ENCODE results near the gene CTNNA1.
A peak's percentile ranks its signal among the peaks of the same experiment; 100 is the strongest.
"Not testable (repeated sequence)": the region's sequence is repeated elsewhere in the genome, so short reads cannot be mapped to it uniquely, and the experiment has no call there.

Gene CTNNA1

GRCh38 chr5:138757061-138757776, 4.0 kb downstream of the CTNNA1 start:
- DNase-seq (ENCODE audit: low spot score): no peak

GRCh38 chr5:138760448-138761110, 7.4 kb downstream of the CTNNA1 start:
- DNase-seq (ENCODE audit: low spot score): no peak

- DNase-seq (ENCODE audit: low spot score): not testable (repeated sequence)
These were observed 7.9 kb downstream of the CTNNA1 start for GRCh38 chr5:138761115-138761514.

- DNase-seq (ENCODE audit: low spot score): not testable (repeated sequence)
These were observed 8.4 kb downstream of the CTNNA1 start for GRCh38 chr5:138761670-138762069.

GRCh38 chr5:138762110-138762509, 8.9 kb downstream of the CTNNA1 start:
- no peak for DNase-seq (ENCODE audit: low spot score)

GRCh38 chr5:138763037-138763778, 10.0 kb downstream of the CTNNA1 start:
- DNase-seq (ENCODE audit: low spot score): no peak

GRCh38 chr5:138770291-138770690, 17.1 kb downstream of the CTNNA1 start:
- DNase-seq (ENCODE audit: low spot score): no peak

- DNase-seq (ENCODE audit: low spot score): no peak
These were observed 17.8 kb downstream of the CTNNA1 start for GRCh38 chr5:138770977-138771376.

GRCh38 chr5:138772986-138773594, 19.9 kb downstream of the CTNNA1 start:
- no peak for DNase-seq (ENCODE audit: low spot score)

GRCh38 chr5:138773624-138774023, 20.4 kb downstream of the CTNNA1 start:
- DNase-seq (ENCODE audit: low spot score): not testable (repeated sequence)

- no peak for DNase-seq (ENCODE audit: low spot score)
These were observed 21.8 kb downstream of the CTNNA1 start for GRCh38 chr5:138775034-138775433.

- DNase-seq (ENCODE audit: low spot score): no peak
These were observed 25.0 kb downstream of the CTNNA1 start for GRCh38 chr5:138778234-138778633.

- DNase-seq (ENCODE audit: low spot score): no peak
These were observed 30.8 kb downstream of the CTNNA1 start for GRCh38 chr5:138783976-138784375.

- no peak for DNase-seq (ENCODE audit: low spot score)
These were observed 31.4 kb downstream of the CTNNA1 start for GRCh38 chr5:138784590-138784989.

- DNase-seq (ENCODE audit: low spot score): peak; percentile 50
These were observed 36.6 kb downstream of the CTNNA1 start for GRCh38 chr5:138789771-138790242.

GRCh38 chr5:138790684-138791083, 37.5 kb downstream of the CTNNA1 start:
- no peak for DNase-seq (ENCODE audit: low spot score)

- no peak for DNase-seq (ENCODE audit: low spot score)
These were observed 39.1 kb downstream of the CTNNA1 start for GRCh38 chr5:138792195-138792790.

- DNase-seq (ENCODE audit: low spot score): no peak
These were observed 40.4 kb downstream of the CTNNA1 start for GRCh38 chr5:138793575-138793974.

GRCh38 chr5:138803285-138803684, 50.1 kb downstream of the CTNNA1 start:
- DNase-seq (ENCODE audit: low spot score): no peak

- DNase-seq (ENCODE audit: low spot score): no peak
These were observed 50.7 kb downstream of the CTNNA1 start for GRCh38 chr5:138803935-138804334.

- no peak for DNase-seq (ENCODE audit: low spot score)
These were observed 51.9 kb downstream of the CTNNA1 start for GRCh38 chr5:138805096-138805495.

GRCh38 chr5:138807182-138807581, 54.0 kb downstream of the CTNNA1 start:
- DNase-seq (ENCODE audit: low spot score): no peak

All from RKO (cell line).